Measurements from ENCODE around the gene RPP40.

DNA sequence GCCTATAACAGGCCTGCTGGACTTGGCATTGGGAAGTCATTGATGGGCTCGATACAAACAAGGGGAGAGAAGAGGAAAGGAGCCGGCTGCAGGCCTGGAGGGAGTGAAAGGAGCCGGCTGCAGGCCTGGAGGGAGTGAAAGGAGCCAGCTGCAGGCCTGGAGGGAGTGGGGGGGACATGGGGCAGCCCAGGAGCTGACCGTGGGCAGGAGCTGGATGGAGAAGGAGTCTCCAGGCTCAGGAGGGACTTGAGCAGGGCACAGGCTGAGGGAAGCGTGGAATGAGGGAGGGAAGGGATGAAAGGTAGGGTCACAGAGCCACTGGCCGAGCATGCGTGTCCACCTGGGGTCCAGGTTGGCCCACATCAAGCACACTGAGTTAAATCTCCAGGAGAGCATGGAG is 32.0 kb downstream of the RPP40 start:
- TF ChIP-seq POLR2A (IDR thresholded peaks at IDR 0.05), result no peak
- TF ChIP-seq, protein P1, sequence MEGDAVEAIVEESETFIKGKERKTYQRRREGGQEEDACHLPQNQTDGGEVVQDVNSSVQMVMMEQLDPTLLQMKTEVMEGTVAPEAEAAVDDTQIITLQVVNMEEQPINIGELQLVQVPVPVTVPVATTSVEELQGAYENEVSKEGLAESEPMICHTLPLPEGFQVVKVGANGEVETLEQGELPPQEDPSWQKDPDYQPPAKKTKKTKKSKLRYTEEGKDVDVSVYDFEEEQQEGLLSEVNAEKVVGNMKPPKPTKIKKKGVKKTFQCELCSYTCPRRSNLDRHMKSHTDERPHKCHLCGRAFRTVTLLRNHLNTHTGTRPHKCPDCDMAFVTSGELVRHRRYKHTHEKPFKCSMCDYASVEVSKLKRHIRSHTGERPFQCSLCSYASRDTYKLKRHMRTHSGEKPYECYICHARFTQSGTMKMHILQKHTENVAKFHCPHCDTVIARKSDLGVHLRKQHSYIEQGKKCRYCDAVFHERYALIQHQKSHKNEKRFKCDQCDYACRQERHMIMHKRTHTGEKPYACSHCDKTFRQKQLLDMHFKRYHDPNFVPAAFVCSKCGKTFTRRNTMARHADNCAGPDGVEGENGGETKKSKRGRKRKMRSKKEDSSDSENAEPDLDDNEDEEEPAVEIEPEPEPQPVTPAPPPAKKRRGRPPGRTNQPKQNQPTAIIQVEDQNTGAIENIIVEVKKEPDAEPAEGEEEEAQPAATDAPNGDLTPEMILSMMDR (IDR thresholded peaks at IDR 0.05 in 4 of 5, conservative IDR thresholded peaks at IDR 0.05 in 1 of 5), result no peak

Measured in gastrocnemius medialis (tissue), 4 donors.